Measurements from ENCODE around the gene LMOD2.

DNA sequence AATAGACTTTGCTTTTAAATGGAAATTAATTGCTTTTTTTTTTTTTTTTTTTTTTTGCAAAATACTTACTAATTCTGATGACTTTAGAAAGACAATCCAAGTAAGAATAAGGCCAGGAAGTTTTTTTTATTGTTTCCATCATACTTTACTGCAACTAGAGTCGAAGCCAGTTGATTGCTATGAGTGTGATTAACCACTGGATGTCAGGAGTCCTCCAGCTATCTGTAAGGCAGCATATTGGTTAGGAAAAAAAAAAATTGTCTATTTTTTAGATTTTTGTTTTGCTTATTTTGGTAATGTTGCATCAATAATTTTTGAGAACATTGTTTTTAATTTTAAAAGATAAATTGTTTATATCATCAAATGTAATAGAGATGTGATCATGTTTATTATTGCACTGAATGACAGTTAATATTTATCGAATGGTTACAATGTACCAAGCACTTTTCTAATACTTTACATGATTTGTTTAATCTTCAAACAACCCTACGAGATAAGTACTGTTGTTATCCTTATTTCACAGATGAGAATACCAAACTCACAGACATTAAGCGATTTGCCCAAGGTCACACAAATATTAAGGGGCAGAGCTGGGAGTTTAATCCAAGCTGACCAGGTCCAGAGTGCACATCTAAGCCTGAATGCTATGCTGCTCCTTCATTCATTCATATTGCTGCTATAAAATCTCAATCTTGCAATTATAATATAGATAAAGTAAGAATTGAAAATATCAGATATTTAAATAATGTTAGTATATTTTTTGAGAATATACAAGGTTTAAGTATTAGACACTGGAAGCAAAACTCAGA lies 19.9 kb upstream of the LMOD2 start:
- TF ChIP-seq, protein P1, sequence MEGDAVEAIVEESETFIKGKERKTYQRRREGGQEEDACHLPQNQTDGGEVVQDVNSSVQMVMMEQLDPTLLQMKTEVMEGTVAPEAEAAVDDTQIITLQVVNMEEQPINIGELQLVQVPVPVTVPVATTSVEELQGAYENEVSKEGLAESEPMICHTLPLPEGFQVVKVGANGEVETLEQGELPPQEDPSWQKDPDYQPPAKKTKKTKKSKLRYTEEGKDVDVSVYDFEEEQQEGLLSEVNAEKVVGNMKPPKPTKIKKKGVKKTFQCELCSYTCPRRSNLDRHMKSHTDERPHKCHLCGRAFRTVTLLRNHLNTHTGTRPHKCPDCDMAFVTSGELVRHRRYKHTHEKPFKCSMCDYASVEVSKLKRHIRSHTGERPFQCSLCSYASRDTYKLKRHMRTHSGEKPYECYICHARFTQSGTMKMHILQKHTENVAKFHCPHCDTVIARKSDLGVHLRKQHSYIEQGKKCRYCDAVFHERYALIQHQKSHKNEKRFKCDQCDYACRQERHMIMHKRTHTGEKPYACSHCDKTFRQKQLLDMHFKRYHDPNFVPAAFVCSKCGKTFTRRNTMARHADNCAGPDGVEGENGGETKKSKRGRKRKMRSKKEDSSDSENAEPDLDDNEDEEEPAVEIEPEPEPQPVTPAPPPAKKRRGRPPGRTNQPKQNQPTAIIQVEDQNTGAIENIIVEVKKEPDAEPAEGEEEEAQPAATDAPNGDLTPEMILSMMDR (IDR thresholded peaks at IDR 0.05) = peak; percentile 65; the same call in 1 of the 2 replicates
- TF ChIP-seq TCF7L2 (IDR thresholded peaks at IDR 0.05; ENCODE audit: low read depth, low read length) (no peak), POLR2AphosphoS5 (IDR thresholded peaks at IDR 0.05; ENCODE audit: low read depth, low read length) (no peak), SIN3A (IDR thresholded peaks at IDR 0.05; ENCODE audit: borderline replicate concordance, insufficient read depth, low read depth, low read length) (no peak)
- TF ChIP-seq, protein P2, sequence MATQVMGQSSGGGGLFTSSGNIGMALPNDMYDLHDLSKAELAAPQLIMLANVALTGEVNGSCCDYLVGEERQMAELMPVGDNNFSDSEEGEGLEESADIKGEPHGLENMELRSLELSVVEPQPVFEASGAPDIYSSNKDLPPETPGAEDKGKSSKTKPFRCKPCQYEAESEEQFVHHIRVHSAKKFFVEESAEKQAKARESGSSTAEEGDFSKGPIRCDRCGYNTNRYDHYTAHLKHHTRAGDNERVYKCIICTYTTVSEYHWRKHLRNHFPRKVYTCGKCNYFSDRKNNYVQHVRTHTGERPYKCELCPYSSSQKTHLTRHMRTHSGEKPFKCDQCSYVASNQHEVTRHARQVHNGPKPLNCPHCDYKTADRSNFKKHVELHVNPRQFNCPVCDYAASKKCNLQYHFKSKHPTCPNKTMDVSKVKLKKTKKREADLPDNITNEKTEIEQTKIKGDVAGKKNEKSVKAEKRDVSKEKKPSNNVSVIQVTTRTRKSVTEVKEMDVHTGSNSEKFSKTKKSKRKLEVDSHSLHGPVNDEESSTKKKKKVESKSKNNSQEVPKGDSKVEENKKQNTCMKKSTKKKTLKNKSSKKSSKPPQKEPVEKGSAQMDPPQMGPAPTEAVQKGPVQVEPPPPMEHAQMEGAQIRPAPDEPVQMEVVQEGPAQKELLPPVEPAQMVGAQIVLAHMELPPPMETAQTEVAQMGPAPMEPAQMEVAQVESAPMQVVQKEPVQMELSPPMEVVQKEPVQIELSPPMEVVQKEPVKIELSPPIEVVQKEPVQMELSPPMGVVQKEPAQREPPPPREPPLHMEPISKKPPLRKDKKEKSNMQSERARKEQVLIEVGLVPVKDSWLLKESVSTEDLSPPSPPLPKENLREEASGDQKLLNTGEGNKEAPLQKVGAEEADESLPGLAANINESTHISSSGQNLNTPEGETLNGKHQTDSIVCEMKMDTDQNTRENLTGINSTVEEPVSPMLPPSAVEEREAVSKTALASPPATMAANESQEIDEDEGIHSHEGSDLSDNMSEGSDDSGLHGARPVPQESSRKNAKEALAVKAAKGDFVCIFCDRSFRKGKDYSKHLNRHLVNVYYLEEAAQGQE (IDR thresholded peaks at IDR 0.05; ENCODE audit: insufficient read depth in 1 of 2, low read depth in 2 of 2, low read length in 1 of 2) = no peak

All from Panc1 (cell line).